Activated CD8-positive, alpha-beta T cell treated with anti-CD3 and anti-CD28 coated beads for 36 hours (primary cell): ENCODE measurements around the gene JAG1. TPM values are rescaled to one million over a fixed set of nuclear protein-coding genes. Genes with fewer than 3 reads are reported as not detected.

Experiments used
- ATAC-seq: fragments of 200-7000 bp; cut with Tn5 transposase; one replicate; pipeline ENCODE4 v1.10.0; 2021; ENCODE audit warnings: mild to moderate bottlenecking, moderate library complexity
- CTCF ChIA-PET: fragments of 350-600 bp; sonication (Branson Sonifier 250); formaldehyde crosslinking; loops from one replicate; lab custom pipeline; 2021; ENCODE audit warnings: antibody characterized with exemption; lab: Charles Lee
- POLR2A ChIA-PET: fragments of 350-600 bp; sonication (Branson Sonifier 250); formaldehyde crosslinking; loops from one replicate; lab custom pipeline; 2021; ENCODE audit warnings: antibody characterized with exemption; lab: Charles Lee
- DNase-seq: peaks from one replicate; pipeline ENCODE4 v3.0.0-alpha.2; 2020
- H3K27ac Mint-ChIP-seq: one replicate; pipeline ENCODE4 v1.8.0; 2021; ENCODE audit warnings: mild to moderate bottlenecking, mixed read lengths
- H3K27me3 Mint-ChIP-seq: one replicate; pipeline ENCODE4 v1.8.0; 2021; ENCODE audit warnings: mixed read lengths
- H3K36me3 Mint-ChIP-seq: one replicate; pipeline ENCODE4 v1.8.0; 2021; ENCODE audit warnings: low read depth, mixed read lengths
- H3K4me1 Mint-ChIP-seq: one replicate; pipeline ENCODE4 v1.8.0; 2021; ENCODE audit warnings: low read depth, mixed read lengths
- H3K4me3 Mint-ChIP-seq: one replicate; pipeline ENCODE4 v1.8.0; 2021; ENCODE audit warnings: mild to moderate bottlenecking, moderate library complexity, mixed read lengths
- H3K9me3 Mint-ChIP-seq: one replicate; pipeline ENCODE4 v1.8.0; 2021; ENCODE audit warnings: mixed read lengths
- CTCF ChIP-seq: fragments of 200-600 bp; IDR thresholded peaks from one replicate; pipeline ENCODE4 v1.8.0; 2022; ENCODE audit warnings: antibody characterized with exemption, mild to moderate bottlenecking
- intact Hi-C: fragments of 100-400 bp; cut with micrococcal nuclease; formaldehyde crosslinking; loops from one replicate; pipeline ENCODE4 v1.10.0; 2022
- total RNA-seq, 2 experiments: library from RNA; stranded (reverse); gene quantifications; one replicate each; pipeline ENCODE4 v1.2.3, GENCODE V29; 2021

JAG1 gene
- total RNA-seq, 2 experiments from 2014 or later: 0.41 to 0.58 TPM

DNA sequence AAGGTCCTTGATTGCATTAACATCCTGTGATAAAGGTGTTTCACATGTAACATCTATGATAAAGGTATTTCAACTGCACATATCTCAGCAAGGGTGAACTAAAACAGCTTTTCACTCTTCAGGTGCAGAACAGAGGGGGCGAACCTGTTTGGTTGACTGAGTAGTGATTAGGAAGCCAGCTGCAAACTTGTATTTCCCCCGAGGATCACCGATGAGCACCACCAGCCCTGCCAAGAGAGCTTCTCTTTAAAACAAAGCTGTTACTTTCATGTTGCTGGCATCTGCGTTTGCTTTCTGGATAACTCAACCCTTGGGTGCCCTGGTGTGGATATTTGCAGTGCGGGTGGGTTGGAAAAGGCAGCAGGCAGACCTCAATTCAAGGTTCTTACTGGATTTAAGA lies 39.6 kb downstream of the JAG1 start:
- no peak for DNase-seq
- intact Hi-C loops: no loop called here
- POLR2A ChIA-PET: no interaction called here
- Mint-ChIP-seq H3K27ac (no peak overlapping the region), H3K9me3 (no peaks in the 10 kb centered on the region), H3K36me3 (no peaks in the 10 kb centered on the region), H3K4me3 (no peak overlapping the region), H3K4me1 (no peaks in the 10 kb centered on the region), H3K27me3 (no peaks in the 10 kb centered on the region)
- no peak for TF ChIP-seq CTCF
- ATAC-seq: no peak
- CTCF ChIA-PET: interaction anchor here (1.4 kb wide), 1 partner anchor 81 kb away, joined by 3 read pairs; no protein-coding TSS in a partner anchor

DNA sequence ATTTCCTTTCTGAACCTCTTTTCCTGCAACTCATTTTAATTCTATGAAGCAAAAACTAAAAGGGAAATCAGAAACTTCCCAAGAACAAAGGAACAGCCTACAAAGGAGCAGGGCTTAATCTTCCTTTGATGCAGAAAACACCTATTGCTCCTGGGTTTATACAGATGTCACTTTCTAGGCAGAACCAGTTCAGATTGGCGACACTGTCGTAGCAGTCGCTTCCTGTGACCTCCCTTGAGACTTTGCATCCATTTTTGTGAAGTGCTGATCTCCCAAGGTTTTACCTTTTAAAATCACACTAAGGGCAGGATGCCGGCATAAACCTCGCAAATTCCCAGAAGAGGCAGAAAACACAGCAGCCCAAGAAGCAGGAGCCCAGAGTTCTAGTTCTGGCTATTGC lies 40.1 kb downstream of the JAG1 start:
- CTCF ChIA-PET: no interaction called here
- H3K36me3 Mint-ChIP-seq: no peaks in the 10 kb centered on the region

GRCh38 chr20:10632721-10633509 lies 40.9 kb downstream of the JAG1 start:
- Mint-ChIP-seq H3K4me3 (no peak overlapping the region), H3K27me3 (no peaks in the 10 kb centered on the region), H3K36me3 (no peaks in the 10 kb centered on the region), H3K4me1 (no peaks in the 10 kb centered on the region), H3K27ac (no peak overlapping the region), H3K9me3 (no peaks in the 10 kb centered on the region)
- intact Hi-C loops: no loop called here
- no peak for TF ChIP-seq CTCF
- ChIA-PET CTCF (no interaction called here), POLR2A (no interaction called here)
- no peak for ATAC-seq
- DNase-seq: no peak

More for the DNA sequence above, 40.1 kb downstream of the JAG1 start:
- no peak for DNase-seq
- H3K4me1 Mint-ChIP-seq: no peaks in the 10 kb centered on the region
- POLR2A ChIA-PET: no interaction called here
- H3K27me3 Mint-ChIP-seq: no peaks in the 10 kb centered on the region
- H3K4me3 Mint-ChIP-seq: no peak overlapping the region
- TF ChIP-seq CTCF: no peak
- no peak overlapping the region for H3K27ac Mint-ChIP-seq
- no peaks in the 10 kb centered on the region for H3K9me3 Mint-ChIP-seq
- intact Hi-C loops: no loop called here
- no peak for ATAC-seq

- ATAC-seq (no peak), DNase-seq (no peak)
- no peak for TF ChIP-seq CTCF
- Mint-ChIP-seq H3K4me3 (no peak overlapping the region), H3K27ac (no peak overlapping the region), H3K36me3 (no peaks in the 10 kb centered on the region), H3K27me3 (no peaks in the 10 kb centered on the region), H3K4me1 (no peaks in the 10 kb centered on the region), H3K9me3 (no peaks in the 10 kb centered on the region)
- intact Hi-C loops: no loop called here
- ChIA-PET CTCF (no interaction called here), POLR2A (no interaction called here)
These were observed 42.7 kb downstream of the JAG1 start for GRCh38 chr20:10631126-10631525.

DNA sequence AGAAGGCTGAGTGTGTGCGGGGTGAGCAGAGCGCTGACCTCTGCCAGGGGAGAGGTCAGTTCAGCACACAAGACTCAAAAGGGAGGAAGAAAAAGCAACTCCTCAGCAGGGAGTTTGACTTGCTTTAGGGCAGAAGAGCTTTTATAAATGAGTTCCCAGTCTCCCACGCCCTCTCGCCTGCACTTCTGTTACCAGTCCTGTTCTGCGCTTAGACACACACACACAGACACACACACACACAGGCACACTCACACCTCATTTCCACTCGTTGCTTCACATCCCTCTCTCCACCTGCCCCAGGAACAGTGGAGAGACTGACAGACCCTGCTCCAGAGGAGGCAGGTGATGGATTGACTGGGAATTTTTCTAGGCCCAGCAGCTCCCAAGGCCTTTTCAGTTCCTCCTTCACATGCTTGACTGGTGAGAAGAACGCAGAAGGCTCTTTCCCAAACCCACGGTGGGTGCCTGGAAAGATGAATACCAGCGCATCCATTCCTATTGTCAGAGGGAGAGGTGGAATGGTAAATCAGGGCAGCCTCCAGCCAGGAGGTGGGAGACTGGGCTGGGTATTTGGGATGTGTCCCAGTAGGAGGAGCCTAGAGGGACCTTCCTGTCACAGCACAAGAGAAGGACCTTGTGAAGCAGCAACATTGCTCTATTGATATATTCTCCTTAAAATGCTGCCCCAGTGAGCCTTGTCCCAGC lies 43.7 kb downstream of the JAG1 start:
- CTCF ChIA-PET: no interaction called here

More for the DNA sequence above, 43.7 kb downstream of the JAG1 start:
- intact Hi-C loops: no loop called here
- Mint-ChIP-seq H3K4me1 (no peaks in the 10 kb centered on the region), H3K27ac (no peak overlapping the region), H3K4me3 (no peak overlapping the region), H3K9me3 (no peaks in the 10 kb centered on the region), H3K36me3 (peaks cover 2% of the 10 kb centered on the region), H3K27me3 (no peaks in the 10 kb centered on the region)
- ATAC-seq: no peak
- TF ChIP-seq CTCF: no peak
- POLR2A ChIA-PET: no interaction called here
- DNase-seq: no peak
